H1 (cell line): ENCODE measurements around the gene RERE.

Experiments
- BACH1 ChIP-seq: IDR thresholded peaks from 2 replicates; pipeline ENCODE4 v1.6.1; 2012; ENCODE audit warnings: low read length, improper control_type of control experiment
- BRCA1 ChIP-seq: IDR thresholded peaks from 2 replicates; pipeline ENCODE4 v1.6.1; 2012; ENCODE audit warnings: low read depth, low read length, improper control_type of control experiment
- CTCF ChIP-seq, 3 experiments: IDR thresholded peaks; 1 replicate in 2 of 3; 2 replicates in 1 of 3; pipeline versions ENCODE4 v1.5.1 to v1.6.1; 2011; ENCODE audit warnings: low read length in 3 of 3, mild to moderate bottlenecking in 3 of 3, inconsistent platforms in 2 of 3, low read depth in 1 of 3, moderate library complexity in 1 of 3; ENCODE audit not compliant: insufficient read depth in 1 of 3; ENCODE audit errors: control extremely low read depth in 1 of 3
- EP300 ChIP-seq, 2 experiments: IDR thresholded peaks; 1 replicate in 1 of 2; 2 replicates in 1 of 2; pipeline ENCODE4 v1.6.1; 2011 to 2012; ENCODE audit warnings: low read depth in 2 of 2, low read length in 2 of 2, mild to moderate bottlenecking in 2 of 2, borderline replicate concordance in 1 of 2, inconsistent platforms in 1 of 2, moderate library complexity in 1 of 2
- EZH2 ChIP-seq: fragments of 200-600 bp; sonication (generic); IDR thresholded peaks from 2 replicates; pipeline ENCODE4 v1.7.1; 2012; ENCODE audit warnings: low read depth, mild to moderate bottlenecking, moderate library complexity, low read length, inconsistent platforms; ENCODE audit not compliant: severe bottlenecking
- GABPA ChIP-seq: IDR thresholded peaks from 2 replicates; pipeline ENCODE4 v1.6.1; 2011; ENCODE audit warnings: mild to moderate bottlenecking, low read length, moderate library complexity, borderline replicate concordance; ENCODE audit not compliant: insufficient read depth
- SIN3A ChIP-seq, 2 experiments: IDR thresholded peaks in 1 of 2; conservative IDR thresholded peaks in 1 of 2; 2 replicates each; pipeline ENCODE4 v1.6.1; 2011 to 2012; ENCODE audit warnings: low read length in 2 of 2, improper control_type of control experiment in 1 of 2, low read depth in 1 of 2, mild to moderate bottlenecking in 1 of 2
- SP2 ChIP-seq: IDR thresholded peaks from 2 replicates; pipeline ENCODE4 v1.6.1; 2012; ENCODE audit warnings: mild to moderate bottlenecking, low read length, inconsistent platforms

- TF ChIP-seq CTCF (IDR thresholded peaks at IDR 0.05; ENCODE audit: control extremely low read depth in 1 of 3, insufficient read depth in 1 of 3, low read depth in 1 of 3, low read length in 3 of 3) (no peak), BACH1 (no peak), EZH2 (no peak), EP300 (IDR thresholded peaks at IDR 0.05; ENCODE audit: borderline replicate concordance in 1 of 2, low read depth in 2 of 2, low read length in 2 of 2) (no peak), SIN3A (conservative IDR thresholded peaks at IDR 0.05 in 1 of 2, IDR thresholded peaks at IDR 0.05 in 1 of 2; ENCODE audit: low read depth in 1 of 2, low read length in 2 of 2) (no peak), GABPA (no peak), BRCA1 (no peak), SP2 (no peak)
Observed at GRCh38 chr1:8662380-8663072, 154.9 kb downstream of the RERE start.
